ENCODE measurements around the gene DGCR8. TPM values are rescaled to one million over a fixed set of nuclear protein-coding genes. Genes with fewer than 3 reads are reported as not detected.

Gene DGCR8
- polyA plus RNA-seq, result 1 to 10 TPM in 2 of 3 donors, under 1 TPM in 1; 0.83 to 5.4 (median 1.4) TPM

DNA sequence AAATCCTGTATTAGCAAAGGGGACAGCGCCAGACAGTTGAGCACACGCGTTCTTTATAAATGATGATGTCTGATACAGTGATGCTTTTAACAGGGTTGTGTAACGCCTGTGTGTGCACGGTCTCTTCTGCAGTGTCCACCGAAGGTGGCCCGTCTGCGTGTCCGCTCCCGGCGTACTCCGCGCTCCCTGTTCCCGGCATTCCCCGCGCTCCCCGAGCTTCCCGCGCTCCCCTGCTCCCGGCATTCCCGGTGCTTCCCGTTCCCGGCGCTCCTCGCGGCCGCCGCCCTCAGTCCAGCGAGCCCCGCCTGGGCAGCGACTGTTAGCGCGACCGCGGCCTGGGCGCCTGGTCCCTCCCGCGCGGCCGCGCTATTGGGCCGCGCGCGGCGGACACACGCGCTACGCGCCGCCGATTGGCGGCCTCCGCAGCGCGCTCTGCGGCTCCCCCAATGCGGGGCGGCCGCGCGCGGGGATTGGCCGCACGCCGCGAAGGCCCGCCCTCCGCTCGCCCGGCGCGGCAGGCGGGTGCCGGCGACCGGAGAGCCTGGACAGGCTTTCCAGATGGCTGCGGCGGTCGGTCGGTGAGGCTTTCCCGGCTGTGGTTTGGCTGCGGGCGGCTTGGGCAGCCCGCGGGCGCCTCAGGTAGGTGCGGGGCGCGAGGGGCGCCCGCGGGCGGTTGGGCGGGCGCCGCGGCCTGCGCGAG, at the start of gene DGCR8:
TSS of gene DGCR8 (plus strand) at position 497 of the 700 bp plus-strand sequence. CDS start 5,723 bp downstream, outside the sequence.
- DNase-seq, result peak; percentile 77 to 81 (median 79)
- peak within 1 kb of the TSS; percentile 72 to 93 (median 82) for H3K27ac Mint-ChIP-seq
- no peaks in the 10 kb centered on the region for H3K36me3 Mint-ChIP-seq
- H3K4me1 Mint-ChIP-seq, result peaks cover 40 to 41% of the 10 kb centered on the region in 2 donors
- no peaks in the 10 kb centered on the region for H3K9me3 Mint-ChIP-seq
- peaks cover 0 to 11% (median 7%) of the 10 kb centered on the region in 3 donors for H3K27me3 Mint-ChIP-seq (ENCODE audit: low read depth in 3 of 3)
- peak within 1 kb of the TSS; percentile 88 to 95 (median 89) for H3K4me3 Mint-ChIP-seq

DNA sequence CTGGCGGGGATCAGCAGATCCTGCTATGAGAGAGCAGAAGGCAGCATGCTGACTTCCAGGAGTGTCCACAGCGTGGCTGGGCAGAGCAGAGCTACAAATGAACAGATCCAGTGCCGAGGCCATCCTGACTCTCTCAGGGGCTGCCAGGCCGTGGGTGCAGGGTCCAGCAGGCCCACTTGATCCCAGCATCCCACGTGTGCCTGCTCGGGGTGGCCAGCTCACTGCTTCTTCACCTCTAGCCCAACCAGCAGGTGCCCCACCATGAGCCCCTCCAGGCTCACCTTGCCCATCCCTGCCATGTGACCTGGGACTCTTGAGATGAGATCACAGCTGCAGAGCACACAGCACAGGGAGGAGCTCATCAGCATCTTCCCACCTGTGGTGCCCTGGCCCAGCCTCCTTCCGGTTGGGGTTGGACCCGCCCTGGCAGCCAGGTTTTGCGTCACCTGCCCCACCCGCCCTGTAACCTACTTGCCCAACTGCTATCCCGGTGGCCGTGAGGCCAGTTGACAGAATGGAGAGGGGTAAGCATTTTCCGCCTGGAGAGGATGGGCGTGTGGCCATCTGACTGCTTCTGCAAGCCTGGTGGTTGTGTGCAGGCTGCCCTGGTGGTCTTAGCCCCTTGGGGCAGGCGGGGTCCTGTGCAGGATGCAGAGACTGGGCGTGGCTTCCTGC, 48.2 kb upstream of the DGCR8 start:
- H3K27me3 Mint-ChIP-seq (ENCODE audit: low read depth in 3 of 3), result peaks cover 0 to 3% (median under 1%) of the 10 kb centered on the region in 3 donors
- peaks cover 0 to 3% (median 0%) of the 10 kb centered on the region in 3 donors for H3K36me3 Mint-ChIP-seq
- peak overlapping the region in 3 of 6 donors; percentile 2 to 64 (median 21) for H3K27ac Mint-ChIP-seq
- H3K9me3 Mint-ChIP-seq, result no peaks in the 10 kb centered on the region
- H3K4me3 Mint-ChIP-seq, result peak overlapping the region in 2 of 5 donors; percentile 21 to 34
- DNase-seq, result no peak
- H3K4me1 Mint-ChIP-seq, result peaks cover 37 to 38% of the 10 kb centered on the region in 2 donors

DNA sequence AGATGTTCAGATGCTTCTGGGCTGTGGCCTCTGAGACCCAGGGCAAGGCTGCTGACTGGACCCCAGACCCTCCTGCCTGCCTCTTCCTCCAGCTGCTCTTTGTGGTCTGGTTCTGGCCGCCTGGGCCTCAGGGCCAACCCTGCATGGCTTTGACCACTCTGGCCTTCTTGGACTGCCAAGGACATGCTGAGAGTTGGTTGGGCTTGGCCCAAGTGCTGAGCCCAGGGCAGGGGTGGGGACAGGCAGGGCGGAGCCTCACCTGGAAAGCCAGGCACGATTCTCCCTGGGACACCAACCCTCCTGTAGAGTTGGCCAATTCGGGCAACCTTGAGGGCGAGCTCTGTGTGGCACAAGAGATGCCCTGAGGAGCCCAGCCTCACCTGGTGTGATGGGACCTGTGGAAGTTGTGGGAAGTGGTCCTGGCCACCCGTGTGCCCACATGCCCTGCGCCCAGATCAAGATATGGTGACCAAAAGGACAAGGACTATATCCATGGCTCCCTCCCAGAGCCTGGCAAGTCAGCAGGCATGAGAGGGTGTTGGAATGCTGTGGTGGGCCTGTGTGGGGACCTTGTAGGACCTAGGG, 47.5 kb upstream of the DGCR8 start:
- Mint-ChIP-seq H3K27me3 (ENCODE audit: low read depth in 3 of 3) (peaks cover 0 to 2% (median 0%) of the 10 kb centered on the region in 3 donors), H3K36me3 (peaks cover 0 to 8% (median 0%) of the 10 kb centered on the region in 3 donors), H3K27ac (peak overlapping the region in 2 of 6 donors; percentile 34 to 62), H3K9me3 (no peaks in the 10 kb centered on the region), H3K4me3 (no peak overlapping the region), H3K4me1 (peaks cover 33 to 36% of the 10 kb centered on the region in 2 donors)
- DNase-seq, result no peak

DNA sequence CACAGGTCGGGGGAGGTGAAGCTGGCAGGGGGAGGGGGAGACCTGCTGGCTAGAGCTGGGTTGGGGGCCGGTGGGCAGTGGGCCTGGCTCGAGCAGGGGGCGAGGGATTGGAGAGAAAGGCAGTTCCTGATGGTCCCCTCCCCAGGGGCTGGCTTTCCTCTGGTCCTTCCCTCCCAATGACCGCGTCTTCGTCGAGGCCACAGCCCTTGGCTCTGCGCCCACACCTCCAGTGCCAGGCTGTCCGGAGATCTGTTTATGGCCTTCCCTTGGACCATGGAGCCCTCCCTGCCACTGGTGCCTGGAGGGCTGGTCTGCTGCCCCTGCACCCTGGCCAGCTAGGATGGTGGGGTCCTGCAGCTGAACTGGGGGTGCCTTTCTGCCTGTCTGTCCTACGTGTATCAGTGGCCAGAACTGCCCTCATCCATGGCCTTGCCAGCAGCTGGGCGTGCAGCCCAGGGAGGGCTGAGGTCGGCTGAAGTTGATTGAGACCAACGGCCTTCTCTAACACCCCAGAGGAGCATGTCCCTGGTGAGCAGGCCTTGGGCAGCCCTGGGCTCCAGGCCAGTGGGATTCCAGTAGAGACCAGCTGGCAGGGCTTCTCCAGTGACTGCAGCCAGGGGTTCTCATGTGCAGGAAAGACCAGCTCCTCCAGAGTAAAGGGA, 46.9 kb upstream of the DGCR8 start:
- Mint-ChIP-seq H3K27ac (no peak overlapping the region), H3K9me3 (no peaks in the 10 kb centered on the region), H3K36me3 (peaks cover 0 to 12% (median 0%) of the 10 kb centered on the region in 3 donors), H3K4me3 (no peak overlapping the region), H3K4me1 (peaks cover 33 to 34% of the 10 kb centered on the region in 2 donors), H3K27me3 (ENCODE audit: low read depth in 3 of 3) (peaks cover 0 to 2% (median 0%) of the 10 kb centered on the region in 3 donors)
- no peak for DNase-seq

DNA sequence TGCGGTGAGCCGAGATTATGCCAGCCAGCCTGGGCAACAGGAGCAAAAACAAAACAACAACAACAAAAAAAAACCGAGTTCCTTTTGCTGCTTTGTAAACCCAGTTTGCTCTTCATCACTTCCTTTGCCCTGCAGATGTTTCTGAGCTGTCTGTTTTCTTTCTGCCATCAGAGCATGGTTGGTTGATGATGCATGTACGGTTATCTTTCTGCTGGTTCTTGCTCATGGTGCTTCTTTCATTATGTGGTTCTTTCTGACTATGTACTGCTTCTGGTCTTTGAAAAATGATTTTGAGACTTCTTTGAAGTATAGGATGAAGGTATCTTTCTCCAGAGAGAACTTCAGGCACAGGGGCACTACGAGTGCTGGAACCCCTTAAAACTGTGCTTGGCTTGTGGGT, 45.9 kb upstream of the DGCR8 start:
- H3K36me3 Mint-ChIP-seq, result peaks cover 0 to 12% (median 0%) of the 10 kb centered on the region in 3 donors
- H3K27ac Mint-ChIP-seq, result peak overlapping the region in 3 of 6 donors; percentile 0 to 27 (median 6)
- no peak overlapping the region for H3K4me3 Mint-ChIP-seq
- peaks cover 27 to 30% of the 10 kb centered on the region in 2 donors for H3K4me1 Mint-ChIP-seq
- no peaks in the 10 kb centered on the region for H3K9me3 Mint-ChIP-seq
- peaks cover 0 to 2% (median 0%) of the 10 kb centered on the region in 3 donors for H3K27me3 Mint-ChIP-seq (ENCODE audit: low read depth in 3 of 3)
- no peak for DNase-seq

DNA sequence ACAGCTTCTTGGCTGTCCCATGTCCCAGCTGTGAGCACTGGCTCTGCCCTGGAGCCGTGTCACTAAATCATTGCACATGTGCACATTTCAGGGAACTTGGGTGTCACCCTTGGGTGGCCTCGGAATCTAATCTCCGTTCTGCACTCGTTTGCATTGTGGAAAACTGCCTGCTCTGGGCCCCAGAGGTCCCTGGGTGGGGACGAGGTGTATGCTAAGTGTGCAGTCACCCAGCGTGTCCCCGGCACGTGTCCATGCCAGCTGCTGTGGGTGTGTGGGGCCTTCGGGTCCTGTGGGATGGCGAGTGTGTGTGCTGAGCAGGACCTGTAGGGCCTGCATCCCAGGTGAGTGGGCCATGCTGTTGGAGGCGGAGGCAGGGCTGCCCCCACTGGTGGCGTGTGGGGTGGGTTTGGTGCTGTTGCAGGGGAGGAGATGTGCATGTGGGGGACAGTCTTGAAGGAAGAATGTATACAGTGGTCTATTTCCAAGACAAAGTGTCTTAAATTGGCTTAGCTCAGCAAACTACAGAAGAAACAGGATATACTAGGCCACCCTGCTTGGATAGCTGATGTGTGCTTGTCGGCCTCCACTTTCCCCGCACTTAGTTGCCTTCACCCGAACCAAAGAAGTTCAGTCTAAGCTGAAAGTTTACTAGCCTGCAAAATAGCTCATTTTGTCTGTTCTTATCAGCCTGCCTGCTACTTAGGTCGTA, 44.5 kb upstream of the DGCR8 start:
- Mint-ChIP-seq H3K4me1 (peaks cover 29 to 32% of the 10 kb centered on the region in 2 donors), H3K27ac (no peak overlapping the region), H3K27me3 (ENCODE audit: low read depth in 3 of 3) (peaks cover 0 to 2% (median 2%) of the 10 kb centered on the region in 3 donors), H3K36me3 (peaks cover 0 to 17% (median 0%) of the 10 kb centered on the region in 3 donors), H3K4me3 (no peak overlapping the region), H3K9me3 (no peaks in the 10 kb centered on the region)
- no peak for DNase-seq

DNA sequence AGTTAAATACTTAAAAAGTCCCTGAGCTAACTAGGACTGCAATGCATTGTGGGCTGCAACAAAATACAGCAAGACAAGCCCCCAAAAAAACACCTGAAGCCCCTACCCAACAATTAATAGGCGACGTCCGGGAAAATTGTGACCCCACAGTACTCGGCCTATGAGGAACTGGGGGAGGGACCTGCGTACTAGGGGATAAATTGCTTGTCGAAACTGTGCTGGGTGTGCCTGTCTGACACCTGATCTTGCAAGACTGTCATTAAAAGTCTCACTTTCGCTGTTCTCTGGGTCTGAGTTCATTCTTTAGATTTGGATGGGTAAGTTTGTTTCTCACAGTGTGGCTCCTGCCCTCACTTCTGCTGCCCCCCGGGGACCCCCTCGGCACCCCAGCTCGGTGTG, 44.0 kb upstream of the DGCR8 start:
- Mint-ChIP-seq H3K4me1 (peaks cover 28 to 32% of the 10 kb centered on the region in 2 donors), H3K36me3 (peaks cover 0 to 17% (median 0%) of the 10 kb centered on the region in 3 donors), H3K4me3 (no peak overlapping the region), H3K9me3 (no peaks in the 10 kb centered on the region), H3K27me3 (ENCODE audit: low read depth in 3 of 3) (peaks cover 0 to 2% (median 2%) of the 10 kb centered on the region in 3 donors), H3K27ac (no peak overlapping the region)
- no peak for DNase-seq

DNA sequence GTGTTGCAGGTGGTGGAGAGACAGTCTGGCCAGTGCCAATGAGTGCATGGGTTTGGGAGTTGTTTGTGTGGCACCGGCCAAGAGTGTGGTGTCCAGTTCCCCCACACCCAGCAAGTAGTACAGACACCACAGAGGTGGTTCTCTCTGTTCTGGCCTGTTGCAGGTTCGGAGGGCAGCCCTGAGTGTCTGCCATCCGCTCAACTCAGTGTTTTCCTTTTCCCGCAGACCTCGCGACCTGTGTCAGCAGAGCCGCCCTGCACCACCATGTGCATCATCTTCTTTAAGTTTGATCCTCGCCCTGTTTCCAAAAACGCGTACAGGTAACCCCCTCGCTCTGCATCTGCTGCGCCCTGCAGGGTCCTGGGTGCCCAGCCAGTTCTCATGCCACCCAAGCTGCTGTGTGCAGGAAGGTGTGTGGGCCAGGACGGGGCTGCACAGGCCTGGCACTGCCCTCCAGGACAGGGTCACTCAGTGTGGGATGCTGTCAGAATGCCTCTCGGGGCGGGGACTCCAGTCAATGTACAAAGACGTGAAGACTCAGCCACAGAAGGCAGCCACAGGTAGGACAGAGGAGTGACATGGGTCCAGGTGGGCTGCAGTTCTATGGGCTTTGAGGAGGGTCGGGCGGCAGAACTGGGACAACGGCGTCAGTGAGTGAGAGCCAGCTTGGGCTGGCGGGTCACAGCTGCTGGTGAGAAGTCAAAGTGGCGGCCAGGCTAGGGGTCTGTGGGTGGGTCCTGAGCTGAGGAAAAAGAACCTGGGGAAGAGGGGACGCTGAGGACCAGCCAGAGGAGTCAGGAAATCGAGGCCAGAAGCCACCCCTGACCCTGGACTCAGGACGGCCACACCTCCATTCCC, 43.3 kb upstream of the DGCR8 start:
- H3K36me3 Mint-ChIP-seq, result peaks cover 0 to 17% (median 0%) of the 10 kb centered on the region in 3 donors
- peak overlapping the region in 1 of 6 donors; percentile 55 for H3K27ac Mint-ChIP-seq
- H3K4me3 Mint-ChIP-seq, result no peak overlapping the region
- H3K4me1 Mint-ChIP-seq, result peaks cover 22 to 25% of the 10 kb centered on the region in 2 donors
- H3K9me3 Mint-ChIP-seq, result no peaks in the 10 kb centered on the region
- peaks cover 0 to 2% (median 2%) of the 10 kb centered on the region in 3 donors for H3K27me3 Mint-ChIP-seq (ENCODE audit: low read depth in 3 of 3)
- no peak for DNase-seq

DNA sequence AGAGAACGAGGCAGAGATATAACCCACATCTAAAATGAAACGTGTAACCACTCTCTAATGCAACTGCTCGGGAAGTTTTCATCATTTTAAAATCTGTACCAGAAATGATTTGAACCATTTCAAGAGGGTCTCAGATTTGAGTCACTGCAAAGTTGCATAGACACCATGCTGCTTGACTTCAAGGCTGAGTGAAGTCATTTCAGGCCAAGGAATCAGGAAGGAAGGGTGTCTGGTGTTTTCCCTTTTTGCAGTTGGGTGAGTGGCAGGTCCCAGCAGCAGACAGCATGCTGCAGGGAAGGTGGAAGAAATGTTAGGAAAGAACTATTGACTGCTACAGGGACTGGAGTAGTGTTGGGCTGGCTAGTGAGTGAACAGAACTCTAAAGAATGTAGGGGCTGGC, 42.6 kb upstream of the DGCR8 start:
- Mint-ChIP-seq H3K27ac (no peak overlapping the region), H3K4me3 (no peak overlapping the region), H3K4me1 (peaks cover 16 to 19% of the 10 kb centered on the region in 2 donors), H3K9me3 (no peaks in the 10 kb centered on the region), H3K27me3 (ENCODE audit: low read depth in 3 of 3) (peaks cover 0 to 2% (median 2%) of the 10 kb centered on the region in 3 donors), H3K36me3 (peaks cover 0 to 17% (median 0%) of the 10 kb centered on the region in 3 donors)
- no peak for DNase-seq

DNA sequence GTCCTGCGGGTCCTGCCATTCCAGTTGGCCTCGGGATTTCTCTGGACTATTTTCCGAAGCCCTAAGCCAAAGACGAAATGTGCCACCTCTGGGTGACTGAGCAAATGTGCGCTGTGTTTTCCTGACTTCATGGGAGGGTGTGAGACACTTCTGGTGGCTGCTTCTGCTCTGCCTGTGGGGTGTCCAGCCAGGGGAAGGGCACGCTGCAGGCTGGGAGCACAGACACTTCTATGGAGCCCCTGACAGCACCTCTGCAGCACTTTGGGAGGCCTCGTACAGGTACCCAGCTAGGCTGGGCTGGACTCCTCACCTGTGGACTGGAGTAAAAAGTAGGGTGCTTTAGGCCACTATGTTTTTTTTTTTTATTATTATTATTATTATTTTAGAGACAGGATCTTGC, 41.5 kb upstream of the DGCR8 start:
- no peak overlapping the region for H3K4me3 Mint-ChIP-seq

DNA sequence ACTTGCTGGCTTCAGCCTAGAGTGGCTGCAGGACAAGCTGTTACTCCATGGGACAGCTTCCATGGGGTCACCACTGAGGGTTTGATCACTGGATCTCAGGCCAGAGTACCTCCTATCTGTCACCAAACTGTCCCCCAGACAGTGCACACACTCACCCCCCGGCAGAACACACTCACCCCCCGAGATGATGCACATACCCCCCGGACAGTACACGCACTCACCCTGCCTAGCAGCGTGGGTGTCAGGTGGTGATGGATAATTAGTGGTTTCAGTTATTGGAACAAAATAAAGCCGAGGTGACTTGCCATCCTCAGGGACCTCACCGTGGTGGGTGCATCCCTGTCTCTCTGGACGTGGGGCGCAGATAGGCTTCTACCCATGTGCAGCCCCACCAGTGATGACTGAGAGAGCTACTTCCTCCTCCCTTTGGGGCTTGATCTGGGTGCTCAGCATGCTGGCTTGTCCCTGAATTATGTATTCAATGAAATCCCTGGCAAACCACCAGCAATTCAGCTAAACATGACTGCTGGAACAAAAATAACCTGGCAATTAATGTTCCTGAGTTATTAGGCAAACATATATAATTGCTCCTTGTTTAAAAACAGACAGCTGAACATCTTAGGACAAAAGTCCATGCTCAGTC, 40.2 kb upstream of the DGCR8 start:
- H3K36me3 Mint-ChIP-seq, result peaks cover 0 to 22% (median 0%) of the 10 kb centered on the region in 3 donors
- H3K4me3 Mint-ChIP-seq, result no peak overlapping the region
- no peak for DNase-seq
- peak overlapping the region in 1 of 6 donors; percentile 6 for H3K27ac Mint-ChIP-seq
- peaks cover 0 to 4% (median 2%) of the 10 kb centered on the region in 3 donors for H3K27me3 Mint-ChIP-seq (ENCODE audit: low read depth in 3 of 3)
- H3K9me3 Mint-ChIP-seq, result no peaks in the 10 kb centered on the region
- H3K4me1 Mint-ChIP-seq, result peaks cover 5 to 7% of the 10 kb centered on the region in 2 donors

More for the DNA sequence above, 41.5 kb upstream of the DGCR8 start:
- DNase-seq, result no peak
- no peaks in the 10 kb centered on the region for H3K9me3 Mint-ChIP-seq
- H3K27me3 Mint-ChIP-seq (ENCODE audit: low read depth in 3 of 3), result peaks cover 0 to 4% (median 2%) of the 10 kb centered on the region in 3 donors
- no peak overlapping the region for H3K27ac Mint-ChIP-seq
- peaks cover 10 to 15% of the 10 kb centered on the region in 2 donors for H3K4me1 Mint-ChIP-seq
- H3K36me3 Mint-ChIP-seq, result peaks cover 0 to 22% (median 0%) of the 10 kb centered on the region in 3 donors
